H9 (cell line): Measurements from ENCODE around the gene GLS. TPM values are rescaled to one million over a fixed set of nuclear protein-coding genes. Genes with fewer than 3 reads are reported as not detected.

Source experiments
- DNase-seq: peaks from one replicate; pipeline ENCODE4 v3.0.0-alpha.2; 2017
- H2AFZ ChIP-seq: one replicate; pipeline ENCODE4 v1.6.1; 2013; ENCODE audit warnings: mild to moderate bottlenecking, low read length, control low read depth, moderate library complexity
- H2AK5ac ChIP-seq: 2 replicates; pipeline ENCODE4 v1.6.1; 2013; ENCODE audit warnings: low read length, control low read depth, mixed read lengths; ENCODE audit not compliant: insufficient read length
- H2BK120ac ChIP-seq: one replicate; pipeline ENCODE4 v1.6.1; 2013; ENCODE audit warnings: low read depth, mild to moderate bottlenecking, low read length, control low read depth, inconsistent platforms; ENCODE audit not compliant: poor library complexity, severe bottlenecking
- H2BK12ac ChIP-seq: 2 replicates; pipeline ENCODE4 v1.6.1; 2013; ENCODE audit warnings: low read length, control low read depth, mixed read lengths, low read depth; ENCODE audit not compliant: insufficient read length
- H2BK15ac ChIP-seq: 2 replicates; pipeline ENCODE4 v1.6.1; 2013; ENCODE audit warnings: low read depth, low read length, control low read depth
- H2BK20ac ChIP-seq: one replicate; pipeline ENCODE4 v1.6.1; 2013; ENCODE audit warnings: low read depth, mild to moderate bottlenecking, low read length, control low read depth, inconsistent platforms; ENCODE audit not compliant: poor library complexity, severe bottlenecking
- H2BK5ac ChIP-seq: 2 replicates; pipeline ENCODE4 v1.6.1; 2013; ENCODE audit warnings: low read length, control low read depth, mixed read lengths; ENCODE audit not compliant: insufficient read length
- H3K14ac ChIP-seq: 2 replicates; pipeline ENCODE4 v1.6.1; 2013; ENCODE audit warnings: low read length, control low read depth; ENCODE audit not compliant: insufficient read depth
- H3K18ac ChIP-seq: 2 replicates; pipeline ENCODE4 v1.6.1; 2013; ENCODE audit warnings: low read depth, mild to moderate bottlenecking, mixed read lengths, low read length, control low read depth; ENCODE audit not compliant: insufficient read length
- H3K23ac ChIP-seq: 2 replicates; pipeline ENCODE4 v1.6.1; 2013; ENCODE audit warnings: low read length, control low read depth, mixed read lengths, low read depth; ENCODE audit not compliant: insufficient read length
- H3K23me2 ChIP-seq: 2 replicates; pipeline ENCODE4 v1.6.1; 2013; ENCODE audit warnings: low read depth, mild to moderate bottlenecking, mixed read lengths, low read length, control low read depth; ENCODE audit not compliant: insufficient read length, poor library complexity, severe bottlenecking
- H3K27ac ChIP-seq: 2 replicates; pipeline ENCODE4 v1.5.1; 2013; ENCODE audit warnings: low read length, control low read depth, mixed read lengths, low read depth; ENCODE audit not compliant: insufficient read length
- H3K27me3 ChIP-seq: 2 replicates; pipeline ENCODE4 v1.6.1; 2013; ENCODE audit warnings: low read length, control low read depth, inconsistent platforms; ENCODE audit not compliant: insufficient read depth
- H3K4ac ChIP-seq: 2 replicates; pipeline ENCODE4 v1.6.1; 2013; ENCODE audit warnings: low read depth, mild to moderate bottlenecking, control low read depth, inconsistent platforms, low read length, moderate library complexity
- H3K4me1 ChIP-seq: 2 replicates; pipeline ENCODE4 v1.6.1; 2013; ENCODE audit warnings: low read length, control low read depth, inconsistent platforms; ENCODE audit not compliant: insufficient read depth
- H3K4me2 ChIP-seq: 2 replicates; pipeline ENCODE4 v1.6.1; 2013; ENCODE audit warnings: low read length, control low read depth, mixed read lengths; ENCODE audit not compliant: insufficient read length, insufficient read depth
- H3K56ac ChIP-seq: 2 replicates; pipeline ENCODE4 v1.6.1; 2013; ENCODE audit warnings: low read depth, mild to moderate bottlenecking, mixed read lengths, low read length, control low read depth; ENCODE audit not compliant: insufficient read length
- H3K79me1 ChIP-seq: 2 replicates; pipeline ENCODE4 v1.6.1; 2013; ENCODE audit warnings: low read depth, mild to moderate bottlenecking, moderate library complexity, low read length, control low read depth, inconsistent platforms; ENCODE audit not compliant: insufficient read depth, poor library complexity, severe bottlenecking
- H3K79me2 ChIP-seq: 2 replicates; pipeline ENCODE4 v1.6.1; 2013; ENCODE audit warnings: low read length, control low read depth, inconsistent platforms; ENCODE audit not compliant: insufficient read depth
- H3K9ac ChIP-seq: 2 replicates; pipeline ENCODE4 v1.6.1; 2013; ENCODE audit warnings: low read length, control low read depth, mixed read lengths; ENCODE audit not compliant: insufficient read length; ENCODE audit errors: extremely low read depth
- H3K9me3 ChIP-seq: one replicate; pipeline ENCODE4 v1.6.1; 2013; ENCODE audit warnings: low read depth, low read length, inconsistent platforms; ENCODE audit not compliant: control insufficient read depth
- H3T11ph ChIP-seq: one replicate; pipeline ENCODE4 v1.6.1; 2013; ENCODE audit warnings: mild to moderate bottlenecking, low read length, control low read depth, inconsistent platforms
- H4K20me1 ChIP-seq: one replicate; pipeline ENCODE4 v1.6.1; 2013; ENCODE audit not compliant: control insufficient read depth, insufficient read length, insufficient read depth
- H4K5ac ChIP-seq: 2 replicates; pipeline ENCODE4 v1.6.1; 2013; ENCODE audit warnings: low read depth, mild to moderate bottlenecking, mixed read lengths, low read length, control low read depth; ENCODE audit not compliant: insufficient read length
- H4K8ac ChIP-seq: replicated peaks from 2 replicates; pipeline ENCODE4 v1.6.1; 2013; ENCODE audit warnings: low read length, control low read depth, mixed read lengths, low read depth; ENCODE audit not compliant: insufficient read length
- H4K91ac ChIP-seq: 2 replicates; pipeline ENCODE4 v1.6.1; 2013; ENCODE audit warnings: low read depth, mild to moderate bottlenecking, moderate library complexity, mixed read lengths, low read length, control low read depth; ENCODE audit not compliant: insufficient read length
- H3K27ac Mint-ChIP-seq, 3 experiments: 2 replicates in 2 of 3; 3 replicates in 1 of 3; pipeline ENCODE4 v1.8.0; 2020 to 2021; ENCODE audit warnings: mixed read lengths in 3 of 3, mild to moderate bottlenecking in 1 of 3, moderate library complexity in 1 of 3
- H3K27me3 Mint-ChIP-seq: 2 replicates; pipeline ENCODE4 v1.8.0; 2021; ENCODE audit warnings: low read depth, mild to moderate bottlenecking, moderate library complexity, mixed read lengths
- H3K36me3 Mint-ChIP-seq, 3 experiments: 2 replicates in 2 of 3; 3 replicates in 1 of 3; pipeline ENCODE4 v1.8.0; 2020 to 2021; ENCODE audit warnings: low read depth in 3 of 3, mixed read lengths in 3 of 3; ENCODE audit not compliant: insufficient read depth in 1 of 3
- H3K4me1 Mint-ChIP-seq, 2 experiments: 2 replicates each; pipeline ENCODE4 v1.8.0; 2020; ENCODE audit warnings: mixed read lengths in 2 of 2
- H3K4me3 Mint-ChIP-seq, 2 experiments: 2 replicates in 1 of 2; 3 replicates in 1 of 2; pipeline ENCODE4 v1.8.0; 2020 to 2021; ENCODE audit warnings: mild to moderate bottlenecking in 2 of 2, mixed read lengths in 2 of 2, moderate library complexity in 1 of 2
- H3K9me3 Mint-ChIP-seq, 2 experiments: 2 replicates in 1 of 2; 3 replicates in 1 of 2; pipeline ENCODE4 v1.8.0; 2020; ENCODE audit warnings: mild to moderate bottlenecking in 2 of 2, mixed read lengths in 2 of 2, moderate library complexity in 1 of 2
- CTCF ChIP-seq: fragments of 200-600 bp; sonication (generic); conservative IDR thresholded peaks from 3 replicates; pipeline ENCODE4 v1.8.0; 2021; ENCODE audit warnings: antibody characterized with exemption, mild to moderate bottlenecking
- WGBS: extraction: QIAGEN DNeasy Blood & Tissue Kit; methylation state at CpG from one replicate; pipeline ENCODE4 v1.1.7; 2013; ENCODE audit warnings: missing lambda C conversion rate, low lambda C conversion rate, mixed read lengths; ENCODE audit not compliant: insufficient read length; ENCODE audit errors: extremely low coverage; 5-methylcytosine and 5-hydroxymethylcytosine counted together
- total RNA-seq: library from RNA; stranded (reverse); gene quantifications from 2 replicates; pipeline ENCODE4 v1.2.1, GENCODE V29; 2021

Gene GLS
- total RNA-seq, 1 experiment from 2014 or later, result 69.3 TPM

- Histone ChIP-seq H3K14ac (no peak overlapping the region), H2BK12ac (no peak overlapping the region), H3K9ac (no peak overlapping the region), H2BK120ac (no peak overlapping the region), H4K5ac (no peak overlapping the region), H3K79me1 (no peaks in the 10 kb centered on the region), H3K4me1 (no peaks in the 10 kb centered on the region), H3K27ac (no peak overlapping the region), H2BK20ac (no peak overlapping the region), H2BK15ac (no peak overlapping the region), H3K4ac (no peak overlapping the region), H3K18ac (no peak overlapping the region), H3K56ac (no peak overlapping the region), H3K27me3 (no peaks in the 10 kb centered on the region), H3K23me2 (peaks cover 3% of the 10 kb centered on the region), H4K8ac (no peak overlapping the region), H2BK5ac (no peak overlapping the region), H4K20me1 (no peaks in the 10 kb centered on the region), H3K4me2 (no peak overlapping the region), H3K9me3 (no peaks in the 10 kb centered on the region), H3K23ac (no peak overlapping the region), H3K79me2 (no peaks in the 10 kb centered on the region), H4K91ac (no peak overlapping the region), H2AK5ac (no peak overlapping the region), H2AFZ (no peak overlapping the region), H3T11ph (no peak overlapping the region)
- Mint-ChIP-seq H3K27ac (no peak overlapping the region), H3K9me3 (no peaks in the 10 kb centered on the region), H3K4me3 (no peak overlapping the region), H3K27me3 (no peaks in the 10 kb centered on the region), H3K36me3 (peaks cover 42 to 92% (median 91%) of the 10 kb centered on the region in 3 experiments; a peak in 6 of 7 replicates), H3K4me1 (no peaks in the 10 kb centered on the region)
- TF ChIP-seq CTCF, result no peak
- WGBS, result no CpG with 5 or more reads among the region's 17 CpGs
- DNase-seq, result no peak
Observed at GRCh38 chr2:190978389-190979053, 97.9 kb downstream of the GLS start.
